DND-41 (cell line): ENCODE results near the gene KCNMA1.

Source experiments
- EZH2 ChIP-seq: IDR thresholded peaks from 3 replicates; pipeline ENCODE4 v1.6.1; 2012; ENCODE audit warnings: borderline replicate concordance, low read depth, mild to moderate bottlenecking, moderate library complexity, low read length, inconsistent platforms; ENCODE audit not compliant: severe bottlenecking
- TF ChIP-seq, protein P1 (sequence below): IDR thresholded peaks from 2 replicates; pipeline ENCODE4 v1.5.1; 2012; ENCODE audit warnings: borderline replicate concordance, low read length, moderate library complexity, mild to moderate bottlenecking; ENCODE audit not compliant: poor library complexity, severe bottlenecking; ENCODE audit errors: extremely low read depth

GRCh38 chr10:77550378-77550777 lies 87.2 kb downstream of the KCNMA1 start:
- TF ChIP-seq, protein P1, sequence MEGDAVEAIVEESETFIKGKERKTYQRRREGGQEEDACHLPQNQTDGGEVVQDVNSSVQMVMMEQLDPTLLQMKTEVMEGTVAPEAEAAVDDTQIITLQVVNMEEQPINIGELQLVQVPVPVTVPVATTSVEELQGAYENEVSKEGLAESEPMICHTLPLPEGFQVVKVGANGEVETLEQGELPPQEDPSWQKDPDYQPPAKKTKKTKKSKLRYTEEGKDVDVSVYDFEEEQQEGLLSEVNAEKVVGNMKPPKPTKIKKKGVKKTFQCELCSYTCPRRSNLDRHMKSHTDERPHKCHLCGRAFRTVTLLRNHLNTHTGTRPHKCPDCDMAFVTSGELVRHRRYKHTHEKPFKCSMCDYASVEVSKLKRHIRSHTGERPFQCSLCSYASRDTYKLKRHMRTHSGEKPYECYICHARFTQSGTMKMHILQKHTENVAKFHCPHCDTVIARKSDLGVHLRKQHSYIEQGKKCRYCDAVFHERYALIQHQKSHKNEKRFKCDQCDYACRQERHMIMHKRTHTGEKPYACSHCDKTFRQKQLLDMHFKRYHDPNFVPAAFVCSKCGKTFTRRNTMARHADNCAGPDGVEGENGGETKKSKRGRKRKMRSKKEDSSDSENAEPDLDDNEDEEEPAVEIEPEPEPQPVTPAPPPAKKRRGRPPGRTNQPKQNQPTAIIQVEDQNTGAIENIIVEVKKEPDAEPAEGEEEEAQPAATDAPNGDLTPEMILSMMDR: no peak
- no peak for TF ChIP-seq EZH2
